HepG2 (cell line): ENCODE results near the gene KRTAP3-3. TPM values are rescaled to one million over a fixed set of nuclear protein-coding genes. Genes with fewer than 3 reads are reported as not detected.

Experiments
- ETV5 ChIP-seq: IDR thresholded peaks from 2 replicates; pipeline ENCODE4 v1.6.1; 2018; ENCODE audit warnings: missing biosample characterization, missing genetic modification reagents, inconsistent platforms, borderline replicate concordance
- NFE2 ChIP-seq: sonication (generic); formaldehyde crosslinking; IDR thresholded peaks from 2 replicates; pipeline ENCODE4 v1.4.0; 2020; ENCODE audit warnings: missing genetic modification reagents
- NFE2L2 ChIP-seq: fragments of 150-350 bp; IDR thresholded peaks from 2 replicates; pipeline ENCODE4 v1.6.1; 2014; ENCODE audit warnings: low read length
- NR2F6 ChIP-seq, 2 experiments: IDR thresholded peaks; 2 replicates each; pipeline ENCODE4 v1.6.1; 2016; ENCODE audit warnings: antibody characterized with exemption in 1 of 2, mild to moderate bottlenecking in 1 of 2
- POGZ ChIP-seq: sonication (generic); formaldehyde crosslinking; IDR thresholded peaks from 2 replicates; pipeline ENCODE4 v1.4.0; 2020; ENCODE audit warnings: mild to moderate bottlenecking, missing genetic modification reagents
- SNAI1 ChIP-seq: sonication (generic); formaldehyde crosslinking; IDR thresholded peaks from 2 replicates; pipeline ENCODE4 v1.5.0; 2020; ENCODE audit warnings: mild to moderate bottlenecking, missing genetic modification reagents, borderline replicate concordance
- SOX13 ChIP-seq, 3 experiments: fragments of 450-650 bp in 1 of 3; sonication (generic) in 1 of 3; formaldehyde crosslinking in 1 of 3; IDR thresholded peaks in 2 of 3; conservative IDR thresholded peaks in 1 of 3; 2 replicates each; pipeline versions ENCODE4 v1.5.0 to v1.6.1; 2016 to 2020; ENCODE audit warnings: antibody characterized with exemption in 1 of 3, mild to moderate bottlenecking in 1 of 3, missing compliant biosample characterization in 1 of 3, missing genetic modification reagents in 1 of 3, moderate library complexity in 1 of 3
- SUZ12 ChIP-seq: fragments of 150-350 bp; IDR thresholded peaks from 2 replicates; pipeline ENCODE4 v1.6.1; 2014; ENCODE audit warnings: low read depth, low read length
- ZBTB20 ChIP-seq: sonication (generic); formaldehyde crosslinking; IDR thresholded peaks from 2 replicates; pipeline ENCODE4 v1.8.1; 2023; ENCODE audit warnings: missing genetic modification reagents, low read depth, mild to moderate bottlenecking, borderline replicate concordance
- ZNF292 ChIP-seq: sonication (generic); formaldehyde crosslinking; IDR thresholded peaks from 2 replicates; pipeline ENCODE4 v1.8.1; 2022; ENCODE audit warnings: mild to moderate bottlenecking, low read depth, missing genetic modification reagents, borderline replicate concordance
- ZNF609 ChIP-seq: sonication (generic); formaldehyde crosslinking; IDR thresholded peaks from 2 replicates; pipeline ENCODE4 v1.4.0; 2020; ENCODE audit warnings: mild to moderate bottlenecking, missing genetic modification reagents, borderline replicate concordance
- ZNF646 ChIP-seq: sonication (generic); formaldehyde crosslinking; IDR thresholded peaks from 2 replicates; pipeline ENCODE4 v1.9.0; 2021; ENCODE audit warnings: mild to moderate bottlenecking, missing genetic modification reagents
- polyA plus RNA-seq, 8 experiments: library from polyadenylated mRNA; depleted of rRNA in 3 of 8; stranded (reverse) in 7 of 8; unstranded in 1 of 8; fragments of >200 nt; fragmentation: Illumina TruSeq in 4 of 8; extraction: Trizol in 4 of 8; gene quantifications; 2 replicates each; pipeline versions ENCODE4 v1.2.1 to v1.2.3, GENCODE V29; 2011 to 2016; ENCODE audit warnings: low read depth in 4 of 8, missing spikeins in 1 of 8, mixed read lengths in 1 of 8; ENCODE audit not compliant: insufficient read depth in 1 of 8
- total RNA-seq, 5 experiments: library from RNA; depleted of rRNA; stranded (reverse); fragments of >200 nt; fragmentation: Illumina TruSeq; extraction: Trizol; gene quantifications; 2 replicates each; pipeline ENCODE4 v1.2.3, GENCODE V29; 2016; ENCODE audit warnings: low read depth in 1 of 5
- TF ChIP-seq, protein P1 (sequence below): IDR thresholded peaks from 2 replicates; pipeline ENCODE4 v1.6.1; 2016
- TF ChIP-seq, protein P2 (sequence below): IDR thresholded peaks from 2 replicates; pipeline ENCODE4 v1.6.1; 2016; ENCODE audit warnings: low read depth, control low read depth

KRTAP3-3 gene
- total and polyA plus RNA-seq, 2 of the 13 experiments (the other 11 are each of a cell fraction or from before 2014, with no cell fraction given): not detected

DNA sequence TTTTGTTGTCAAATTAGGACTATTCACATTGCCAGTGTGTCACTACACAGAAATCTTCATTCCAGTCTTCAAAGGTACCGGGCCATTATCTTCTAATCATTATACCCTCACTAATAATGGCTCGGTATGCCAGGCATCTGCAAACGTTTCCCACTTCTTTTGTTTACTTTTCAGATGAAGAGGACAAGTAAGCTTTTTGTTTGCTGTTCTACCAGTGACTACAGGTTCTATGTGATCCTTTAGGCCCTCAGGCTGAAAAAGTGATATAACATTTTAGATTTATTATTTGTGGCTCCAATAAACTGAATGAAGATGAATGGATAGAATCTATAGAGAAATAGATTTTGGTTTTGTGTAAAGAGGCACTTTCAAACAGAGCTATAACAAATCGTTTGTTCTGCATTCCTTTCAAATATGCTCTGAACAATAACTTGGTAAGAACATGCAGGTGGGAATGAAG lies 15.4 kb upstream of the KRTAP3-3 start (continued):
- TF ChIP-seq ZNF646 (CRISPR knock-in tag) (no peak), ZNF292 (CRISPR knock-in tag) (no peak), NR2F6 (IDR thresholded peaks at IDR 0.05) (peak; percentile 77), NR2F6 (CRISPR knock-in tag; IDR thresholded peaks at IDR 0.05) (peak; percentile 58), ZNF609 (CRISPR knock-in tag) (peak; percentile 87), NFE2L2 (peak; percentile 2; the same call in 1 of the 2 replicates), ETV5 (CRISPR knock-in tag) (peak; percentile 58; the same call in 1 of the 2 replicates), SNAI1 (CRISPR knock-in tag) (no peak), NFE2 (no peak), SOX13 (IDR thresholded peaks at IDR 0.05) (peak; percentile 97), SOX13 (CRISPR knock-in tag; conservative IDR thresholded peaks at IDR 0.05 in 1 of 2, IDR thresholded peaks at IDR 0.05 in 1 of 2) (peak in 1 of 2 experiments; percentile 100; a peak in 2 of 4 replicates), ZBTB20 (CRISPR knock-in tag) (peak; percentile 44; the same call in 1 of the 2 replicates), POGZ (CRISPR knock-in tag) (no peak), SUZ12 (no peak)
- TF ChIP-seq, protein P1, sequence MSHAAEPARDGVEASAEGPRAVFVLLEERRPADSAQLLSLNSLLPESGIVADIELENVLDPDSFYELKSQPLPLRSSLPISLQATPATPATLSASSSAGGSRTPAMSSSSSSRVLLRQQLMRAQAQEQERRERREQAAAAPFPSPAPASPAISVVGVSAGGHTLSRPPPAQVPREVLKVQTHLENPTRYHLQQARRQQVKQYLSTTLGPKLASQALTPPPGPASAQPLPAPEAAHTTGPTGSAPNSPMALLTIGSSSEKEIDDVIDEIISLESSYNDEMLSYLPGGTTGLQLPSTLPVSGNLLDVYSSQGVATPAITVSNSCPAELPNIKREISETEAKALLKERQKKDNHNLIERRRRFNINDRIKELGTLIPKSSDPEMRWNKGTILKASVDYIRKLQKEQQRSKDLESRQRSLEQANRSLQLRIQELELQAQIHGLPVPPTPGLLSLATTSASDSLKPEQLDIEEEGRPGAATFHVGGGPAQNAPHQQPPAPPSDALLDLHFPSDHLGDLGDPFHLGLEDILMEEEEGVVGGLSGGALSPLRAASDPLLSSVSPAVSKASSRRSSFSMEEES (CRISPR knock-in tag): peak; percentile 68
- TF ChIP-seq, protein P2, sequence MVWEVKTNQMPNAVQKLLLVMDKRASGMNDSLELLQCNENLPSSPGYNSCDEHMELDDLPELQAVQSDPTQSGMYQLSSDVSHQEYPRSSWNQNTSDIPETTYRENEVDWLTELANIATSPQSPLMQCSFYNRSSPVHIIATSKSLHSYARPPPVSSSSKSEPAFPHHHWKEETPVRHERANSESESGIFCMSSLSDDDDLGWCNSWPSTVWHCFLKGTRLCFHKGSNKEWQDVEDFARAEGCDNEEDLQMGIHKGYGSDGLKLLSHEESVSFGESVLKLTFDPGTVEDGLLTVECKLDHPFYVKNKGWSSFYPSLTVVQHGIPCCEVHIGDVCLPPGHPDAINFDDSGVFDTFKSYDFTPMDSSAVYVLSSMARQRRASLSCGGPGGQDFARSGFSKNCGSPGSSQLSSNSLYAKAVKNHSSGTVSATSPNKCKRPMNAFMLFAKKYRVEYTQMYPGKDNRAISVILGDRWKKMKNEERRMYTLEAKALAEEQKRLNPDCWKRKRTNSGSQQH (CRISPR knock-in tag): no peak
